AG04450 (cell line): ENCODE results near the gene DLX1. TPM values are rescaled to one million over a fixed set of nuclear protein-coding genes. Genes with fewer than 3 reads are reported as not detected.

Experiments
- CTCF ChIA-PET: fragments of 300-600, 350-600 bp; formaldehyde crosslinking; extraction: SDS; loops from one replicate; lab custom pipeline; 2022; ENCODE audit warnings: antibody characterized with exemption, inconsistent platforms; lab: Charles Lee
- POLR2A ChIA-PET: fragments of 350-600 bp; formaldehyde crosslinking; extraction: SDS; loops from one replicate; lab custom pipeline; 2021; ENCODE audit warnings: antibody characterized with exemption, inconsistent platforms; lab: Yijun Ruan, JAX
- DNase-seq: peaks from one replicate; pipeline ENCODE4 v3.0.0-alpha.2; 2011; ENCODE audit warnings: low read depth, low spot score
- H3K27ac ChIP-seq: one replicate; pipeline ENCODE4 v1.5.1; 2012; ENCODE audit warnings: low read depth, low read length, control low read depth
- H3K27me3 ChIP-seq: one replicate; pipeline ENCODE4 v1.6.0; 2012; ENCODE audit warnings: low read length; ENCODE audit not compliant: control insufficient read depth, insufficient read depth
- H3K4me3 ChIP-seq: 2 replicates; pipeline ENCODE4 v1.5.1; 2011; ENCODE audit warnings: mild to moderate bottlenecking, low read depth, low read length, control low read depth
- H3K9me3 ChIP-seq: 2 replicates; pipeline ENCODE4 v1.5.1; 2012; ENCODE audit warnings: low read length; ENCODE audit not compliant: control insufficient read depth, insufficient read depth
- CTCF ChIP-seq: IDR thresholded peaks from 2 replicates; pipeline ENCODE4 v1.5.1; 2011; ENCODE audit warnings: low read depth, low read length, control low read depth, inconsistent platforms
- polyA plus RNA-seq: library from polyadenylated mRNA; depleted of rRNA; stranded (reverse); fragments of >200 nt; gene quantifications from 2 replicates; pipeline ENCODE4 v1.2.3, GENCODE V29; 2011

DLX1 gene
- polyA plus RNA-seq, 1 experiment, result 2.2 TPM

GRCh38 chr2:172046080-172046678 lies 39.1 kb upstream of the DLX1 start:
- DNase-seq, result no peak
- Histone ChIP-seq H3K4me3 (no peak overlapping the region), H3K27ac (no peak overlapping the region), H3K9me3 (no peaks in the 10 kb centered on the region), H3K27me3 (no peaks in the 10 kb centered on the region)
- ChIA-PET POLR2A (no interaction called here), CTCF (interaction anchor here (0.7 kb wide), 1 partner anchor 67 kb away, joined by 3 read pairs; no protein-coding TSS in a partner anchor)
- no peak for TF ChIP-seq CTCF

GRCh38 chr2:172046866-172047565 lies 38.3 kb upstream of the DLX1 start:
- ChIA-PET POLR2A (no interaction called here), CTCF (no interaction called here)
- TF ChIP-seq CTCF, result no peak
- no peak overlapping the region for H3K27ac ChIP-seq
- H3K4me3 ChIP-seq, result no peak overlapping the region
- no peak for DNase-seq
- H3K9me3 ChIP-seq, result no peaks in the 10 kb centered on the region
- H3K27me3 ChIP-seq, result no peaks in the 10 kb centered on the region

- no peak for DNase-seq
- no peak overlapping the region for H3K4me3 ChIP-seq
- H3K27ac ChIP-seq, result no peak overlapping the region
- no peaks in the 10 kb centered on the region for H3K9me3 ChIP-seq
- no peaks in the 10 kb centered on the region for H3K27me3 ChIP-seq
- ChIA-PET CTCF (no interaction called here), POLR2A (no interaction called here)
- no peak for TF ChIP-seq CTCF
These were observed 37.5 kb upstream of the DLX1 start for GRCh38 chr2:172047566-172048507.

GRCh38 chr2:172048508-172049503 lies 36.5 kb upstream of the DLX1 start:
- ChIA-PET CTCF (no interaction called here), POLR2A (no interaction called here)
- no peak overlapping the region for H3K27ac ChIP-seq
- no peaks in the 10 kb centered on the region for H3K27me3 ChIP-seq
- no peak for TF ChIP-seq CTCF
- no peak for DNase-seq
- H3K9me3 ChIP-seq, result no peaks in the 10 kb centered on the region
- no peak overlapping the region for H3K4me3 ChIP-seq
